K562 (cell line): ENCODE measurements around the gene SLC6A6.
A peak's percentile ranks its signal among the peaks of the same experiment; 100 is the strongest.

Experiments
- MYNN ChIP-seq, 2 experiments: sonication (generic); formaldehyde crosslinking in 1 of 2; IDR thresholded peaks; 2 replicates each; pipeline versions ENCODE4 v1.5.0 to v1.6.1; 2016 to 2020; ENCODE audit warnings: antibody characterized with exemption in 1 of 2, missing genetic modification reagents in 1 of 2
- NFRKB ChIP-seq: fragments of 450-650 bp; IDR thresholded peaks from 2 replicates; pipeline ENCODE4 v1.6.1; 2016; ENCODE audit warnings: low read depth
- RNF219 ChIP-seq: fragments of 250-450 bp; sonication (Bioruptor Pico); IDR thresholded peaks from 2 replicates; pipeline ENCODE4 v1.5.0; 2022; ENCODE audit warnings: mild to moderate bottlenecking
- ZKSCAN8 ChIP-seq: fragments of 200-800 bp; sonication (Bioruptor generic); IDR thresholded peaks from 2 replicates; pipeline ENCODE4 v1.6.1; 2016; ENCODE audit warnings: missing genetic modification characterization, missing compliant biosample characterization
- ZNF695 ChIP-seq: fragments of 450-650 bp; formaldehyde crosslinking; IDR thresholded peaks from 2 replicates; pipeline ENCODE4 v1.4.0; 2020; ENCODE audit warnings: mild to moderate bottlenecking, moderate library complexity
- ZZZ3 ChIP-seq: fragments of 450-650 bp; IDR thresholded peaks from 2 replicates; pipeline ENCODE4 v1.6.1; 2016; ENCODE audit warnings: antibody characterized with exemption, mild to moderate bottlenecking, moderate library complexity

GRCh38 chr3:14430053-14430452 is 27.6 kb downstream of the SLC6A6 start:
- TF ChIP-seq ZZZ3 (no peak), ZKSCAN8 (no peak), ZNF695 (CRISPR knock-in tag) (no peak), MYNN (IDR thresholded peaks at IDR 0.05) (0 out of 2 replicates have a peak, but pooled peaks have one; percentile 43), MYNN (CRISPR knock-in tag; IDR thresholded peaks at IDR 0.05) (no peak), RNF219 (CRISPR knock-in tag) (no peak), NFRKB (no peak)
